IMR-90 (cell line): ENCODE measurements around the gene ACOT7.

ENCODE experiments used
- BHLHE40 ChIP-seq: fragments of 150-350 bp; IDR thresholded peaks from 2 replicates; pipeline ENCODE4 v1.6.1; 2016; ENCODE audit warnings: mild to moderate bottlenecking, low read depth, low read length
- CEBPB ChIP-seq: IDR thresholded peaks from 2 replicates; pipeline ENCODE4 v1.6.1; 2012; ENCODE audit warnings: low read depth, low read length, improper control_type of control experiment
- MAFK ChIP-seq: IDR thresholded peaks from 2 replicates; pipeline ENCODE4 v1.6.1; 2012; ENCODE audit warnings: low read depth, low read length, improper control_type of control experiment
- MXI1 ChIP-seq: IDR thresholded peaks from 2 replicates; pipeline ENCODE4 v1.6.1; 2012; ENCODE audit warnings: low read depth, mild to moderate bottlenecking, low read length, moderate library complexity, borderline replicate concordance
- NFE2L2 ChIP-seq: fragments of 150-350 bp; IDR thresholded peaks from 2 replicates; pipeline ENCODE4 v1.6.1; 2016; ENCODE audit warnings: low read depth, mild to moderate bottlenecking, low read length
- RAD21 ChIP-seq: IDR thresholded peaks from 2 replicates; pipeline ENCODE4 v1.6.1; 2012; ENCODE audit warnings: low read length, improper control_type of control experiment
- RFX5 ChIP-seq: IDR thresholded peaks from 2 replicates; pipeline ENCODE4 v1.8.0; 2012; ENCODE audit warnings: low read depth, mild to moderate bottlenecking, low read length, moderate library complexity
- TF ChIP-seq, protein P1 (sequence below): fragments of 150-350 bp; IDR thresholded peaks from 2 replicates; pipeline ENCODE4 v1.6.1; 2017; ENCODE audit warnings: mild to moderate bottlenecking, antibody characterized with exemption, low read length, low read depth
- TF ChIP-seq, protein P2 (sequence below): conservative IDR thresholded peaks from 2 replicates; pipeline ENCODE4 v1.5.1; 2012; ENCODE audit warnings: mild to moderate bottlenecking, low read depth, low read length, improper control_type of control experiment
- TF ChIP-seq, protein P3 (sequence below): fragments of 150-350 bp; IDR thresholded peaks from 2 replicates; pipeline ENCODE4 v1.6.1; 2016; ENCODE audit warnings: low read depth, mild to moderate bottlenecking, low read length, moderate library complexity, borderline replicate concordance

DNA sequence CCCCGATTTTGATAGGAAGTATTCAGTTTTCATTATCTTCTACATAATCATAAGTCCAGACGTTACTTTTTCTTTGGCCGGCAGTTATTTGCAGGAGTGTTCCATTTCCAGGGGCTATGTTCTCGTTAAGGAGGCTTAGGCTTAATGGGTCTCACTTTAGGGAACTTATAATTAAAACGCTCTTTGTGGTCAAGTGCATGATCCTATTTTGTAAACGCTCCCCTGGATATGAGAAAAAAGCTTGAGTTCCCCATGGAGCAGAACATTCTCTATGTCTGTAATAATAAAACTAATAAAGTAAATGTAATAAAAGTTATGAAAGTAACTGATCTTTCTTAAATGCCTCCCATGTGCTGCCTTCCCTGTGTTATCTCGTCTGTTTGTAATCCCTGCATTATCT is 84.0 kb downstream of the ACOT7 start:
- no peak for TF ChIP-seq NFE2L2
- TF ChIP-seq, protein P1, sequence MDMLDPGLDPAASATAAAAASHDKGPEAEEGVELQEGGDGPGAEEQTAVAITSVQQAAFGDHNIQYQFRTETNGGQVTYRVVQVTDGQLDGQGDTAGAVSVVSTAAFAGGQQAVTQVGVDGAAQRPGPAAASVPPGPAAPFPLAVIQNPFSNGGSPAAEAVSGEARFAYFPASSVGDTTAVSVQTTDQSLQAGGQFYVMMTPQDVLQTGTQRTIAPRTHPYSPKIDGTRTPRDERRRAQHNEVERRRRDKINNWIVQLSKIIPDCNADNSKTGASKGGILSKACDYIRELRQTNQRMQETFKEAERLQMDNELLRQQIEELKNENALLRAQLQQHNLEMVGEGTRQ: no peak
- TF ChIP-seq, protein P2, sequence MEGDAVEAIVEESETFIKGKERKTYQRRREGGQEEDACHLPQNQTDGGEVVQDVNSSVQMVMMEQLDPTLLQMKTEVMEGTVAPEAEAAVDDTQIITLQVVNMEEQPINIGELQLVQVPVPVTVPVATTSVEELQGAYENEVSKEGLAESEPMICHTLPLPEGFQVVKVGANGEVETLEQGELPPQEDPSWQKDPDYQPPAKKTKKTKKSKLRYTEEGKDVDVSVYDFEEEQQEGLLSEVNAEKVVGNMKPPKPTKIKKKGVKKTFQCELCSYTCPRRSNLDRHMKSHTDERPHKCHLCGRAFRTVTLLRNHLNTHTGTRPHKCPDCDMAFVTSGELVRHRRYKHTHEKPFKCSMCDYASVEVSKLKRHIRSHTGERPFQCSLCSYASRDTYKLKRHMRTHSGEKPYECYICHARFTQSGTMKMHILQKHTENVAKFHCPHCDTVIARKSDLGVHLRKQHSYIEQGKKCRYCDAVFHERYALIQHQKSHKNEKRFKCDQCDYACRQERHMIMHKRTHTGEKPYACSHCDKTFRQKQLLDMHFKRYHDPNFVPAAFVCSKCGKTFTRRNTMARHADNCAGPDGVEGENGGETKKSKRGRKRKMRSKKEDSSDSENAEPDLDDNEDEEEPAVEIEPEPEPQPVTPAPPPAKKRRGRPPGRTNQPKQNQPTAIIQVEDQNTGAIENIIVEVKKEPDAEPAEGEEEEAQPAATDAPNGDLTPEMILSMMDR: no peak
- TF ChIP-seq, protein P3, sequence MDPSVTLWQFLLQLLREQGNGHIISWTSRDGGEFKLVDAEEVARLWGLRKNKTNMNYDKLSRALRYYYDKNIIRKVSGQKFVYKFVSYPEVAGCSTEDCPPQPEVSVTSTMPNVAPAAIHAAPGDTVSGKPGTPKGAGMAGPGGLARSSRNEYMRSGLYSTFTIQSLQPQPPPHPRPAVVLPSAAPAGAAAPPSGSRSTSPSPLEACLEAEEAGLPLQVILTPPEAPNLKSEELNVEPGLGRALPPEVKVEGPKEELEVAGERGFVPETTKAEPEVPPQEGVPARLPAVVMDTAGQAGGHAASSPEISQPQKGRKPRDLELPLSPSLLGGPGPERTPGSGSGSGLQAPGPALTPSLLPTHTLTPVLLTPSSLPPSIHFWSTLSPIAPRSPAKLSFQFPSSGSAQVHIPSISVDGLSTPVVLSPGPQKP: no peak
- TF ChIP-seq BHLHE40: no peak
- TF ChIP-seq RAD21: no peak
- no peak for TF ChIP-seq MAFK
- no peak for TF ChIP-seq CEBPB
- TF ChIP-seq RFX5: no peak
- no peak for TF ChIP-seq MXI1
